IMR-90 (cell line): ENCODE results near the gene C6orf120. TPM values are rescaled to one million over a fixed set of nuclear protein-coding genes. Genes with fewer than 3 reads are reported as not detected.

Source experiments
- ATAC-seq: fragments of 200-7000 bp; cut with Tn5 transposase; 2 replicates; pipeline ENCODE4 v1.9.1; 2020; ENCODE audit warnings: low read depth, mild to moderate bottlenecking, moderate library complexity
- BruUV-seq: library from RNA; stranded (reverse); fragments of 400-500 nt; replicated peaks from 2 replicates; lab custom pipeline; 2021; lab: Mats Ljungman, UMichigan
- CTCF ChIA-PET: fragments of 300-600 bp; formaldehyde crosslinking; extraction: SDS; loops from one replicate; lab custom pipeline; 2021; ENCODE audit warnings: antibody characterized with exemption; lab: Yijun Ruan, JAX
- POLR2A ChIA-PET: fragments of 300-600 bp; sonication (Branson Sonifier 250); formaldehyde crosslinking; loops from one replicate; lab custom pipeline; 2022; ENCODE audit warnings: antibody characterized with exemption; ENCODE audit not compliant: unreplicated experiment; lab: Charles Lee
- DNase-seq: peaks from one replicate; pipeline ENCODE4 v3.0.0; 2013
- H2AFZ ChIP-seq: replicated peaks from 2 replicates; pipeline ENCODE3; 2013; ENCODE audit warnings: low read length, mild to moderate bottlenecking; ENCODE audit not compliant: poor library complexity
- H2AK5ac ChIP-seq: 2 replicates; pipeline ENCODE4 v1.6.1; 2013; ENCODE audit warnings: low read depth, low read length, inconsistent platforms
- H2AK9ac ChIP-seq: replicated peaks from 2 replicates; pipeline ENCODE3; 2013; ENCODE audit warnings: mild to moderate bottlenecking, low read depth, low read length, moderate library complexity; ENCODE audit not compliant: poor library complexity
- H2BK120ac ChIP-seq: 2 replicates; pipeline ENCODE4 v1.6.1; 2013; ENCODE audit warnings: low read depth, low read length, inconsistent platforms
- H2BK15ac ChIP-seq: 3 replicates; pipeline ENCODE4 v1.6.1; 2013; ENCODE audit warnings: low read depth, low read length, inconsistent platforms
- H2BK20ac ChIP-seq: 2 replicates; pipeline ENCODE4 v1.6.1; 2013; ENCODE audit warnings: low read depth, mild to moderate bottlenecking, inconsistent platforms, low read length, moderate library complexity
- H2BK5ac ChIP-seq: 2 replicates; pipeline ENCODE4 v1.6.1; 2013; ENCODE audit warnings: mild to moderate bottlenecking, low read depth, low read length, inconsistent platforms; ENCODE audit not compliant: poor library complexity, severe bottlenecking
- H3K14ac ChIP-seq: replicated peaks from 2 replicates; pipeline ENCODE4 v1.6.1; 2013; ENCODE audit warnings: low read depth, low read length, inconsistent platforms
- H3K18ac ChIP-seq: 2 replicates; pipeline ENCODE4 v1.6.1; 2013; ENCODE audit warnings: low read depth, low read length, control low read depth
- H3K23ac ChIP-seq: 2 replicates; pipeline ENCODE4 v1.6.1; 2013; ENCODE audit warnings: low read depth, low read length, inconsistent platforms
- H3K27ac ChIP-seq: 2 replicates; pipeline ENCODE4 v1.5.1; 2013; ENCODE audit warnings: mild to moderate bottlenecking, control low read depth, low read length; ENCODE audit not compliant: insufficient read depth
- H3K27me3 ChIP-seq: 2 replicates; pipeline ENCODE4 v1.6.1; 2013; ENCODE audit warnings: low read length; ENCODE audit not compliant: control insufficient read depth, insufficient read depth
- H3K36me3 ChIP-seq: 2 replicates; pipeline ENCODE4 v1.6.1; 2013; ENCODE audit warnings: low read length, mixed read lengths; ENCODE audit not compliant: control insufficient read depth, insufficient read depth
- H3K4ac ChIP-seq: 2 replicates; pipeline ENCODE4 v1.6.1; 2013; ENCODE audit warnings: low read depth, low read length, inconsistent platforms
- H3K4me1 ChIP-seq: 2 replicates; pipeline ENCODE4 v1.6.1; 2013; ENCODE audit warnings: low read length, mixed read lengths; ENCODE audit not compliant: control insufficient read depth, insufficient read depth
- H3K4me2 ChIP-seq: 2 replicates; pipeline ENCODE4 v1.6.1; 2013; ENCODE audit warnings: low read depth, mild to moderate bottlenecking, control low read depth, low read length, moderate library complexity
- H3K4me3 ChIP-seq: 2 replicates; pipeline ENCODE4 v1.5.1; 2013; ENCODE audit warnings: low read depth, mild to moderate bottlenecking, control low read depth, low read length, moderate library complexity; ENCODE audit not compliant: insufficient read depth
- H3K56ac ChIP-seq: 2 replicates; pipeline ENCODE4 v1.6.1; 2013; ENCODE audit warnings: low read length, inconsistent platforms; ENCODE audit not compliant: insufficient read depth; ENCODE audit errors: extremely low read depth
- H3K79me1 ChIP-seq, 2 experiments: 2 replicates each; pipeline ENCODE4 v1.6.1; 2013; ENCODE audit warnings: low read length in 2 of 2, inconsistent platforms in 1 of 2, low read depth in 1 of 2
- H3K9ac ChIP-seq: 2 replicates; pipeline ENCODE4 v1.6.1; 2013; ENCODE audit warnings: low read depth, low read length, control low read depth
- H3K9me1 ChIP-seq: 2 replicates; pipeline ENCODE4 v1.6.1; 2013; ENCODE audit warnings: low read length, inconsistent platforms; ENCODE audit not compliant: insufficient read depth
- H3K9me3 ChIP-seq: 2 replicates; pipeline ENCODE4 v1.6.1; 2013; ENCODE audit warnings: low read length; ENCODE audit not compliant: control insufficient read depth, insufficient read depth
- H4K20me1 ChIP-seq: 2 replicates; pipeline ENCODE4 v1.6.1; 2013; ENCODE audit warnings: low read length, inconsistent platforms; ENCODE audit not compliant: insufficient read depth
- H4K5ac ChIP-seq: 2 replicates; pipeline ENCODE4 v1.6.1; 2013; ENCODE audit warnings: mild to moderate bottlenecking, low read depth, low read length, control low read depth
- H4K8ac ChIP-seq, 2 experiments: 2 replicates each; pipeline ENCODE4 v1.6.1; 2013; ENCODE audit warnings: low read depth in 2 of 2, low read length in 2 of 2, control low read depth in 1 of 2, inconsistent platforms in 1 of 2
- H4K91ac ChIP-seq: 2 replicates; pipeline ENCODE4 v1.6.1; 2013; ENCODE audit warnings: low read depth, low read length, inconsistent platforms; ENCODE audit not compliant: insufficient read depth
- BHLHE40 ChIP-seq: fragments of 150-350 bp; IDR thresholded peaks from 2 replicates; pipeline ENCODE4 v1.6.1; 2016; ENCODE audit warnings: mild to moderate bottlenecking, low read depth, low read length
- FOS ChIP-seq: fragments of 150-350 bp; IDR thresholded peaks from 2 replicates; pipeline ENCODE4 v1.6.1; 2016; ENCODE audit warnings: low read depth, low read length
- MAFK ChIP-seq: IDR thresholded peaks from 2 replicates; pipeline ENCODE4 v1.6.1; 2012; ENCODE audit warnings: low read depth, low read length, improper control_type of control experiment
- MAZ ChIP-seq: IDR thresholded peaks from 2 replicates; pipeline ENCODE4 v1.6.1; 2012; ENCODE audit warnings: low read depth, mild to moderate bottlenecking, low read length, improper control_type of control experiment, moderate library complexity, borderline replicate concordance
- MXI1 ChIP-seq: IDR thresholded peaks from 2 replicates; pipeline ENCODE4 v1.6.1; 2012; ENCODE audit warnings: low read depth, mild to moderate bottlenecking, low read length, moderate library complexity, borderline replicate concordance
- NFE2L2 ChIP-seq: fragments of 150-350 bp; IDR thresholded peaks from 2 replicates; pipeline ENCODE4 v1.6.1; 2016; ENCODE audit warnings: low read depth, mild to moderate bottlenecking, low read length
- RCOR1 ChIP-seq: IDR thresholded peaks from 2 replicates; pipeline ENCODE4 v1.6.1; 2012; ENCODE audit warnings: mild to moderate bottlenecking, low read length, improper control_type of control experiment; ENCODE audit not compliant: insufficient replicate concordance
- RFX5 ChIP-seq: IDR thresholded peaks from 2 replicates; pipeline ENCODE4 v1.8.0; 2012; ENCODE audit warnings: low read depth, mild to moderate bottlenecking, low read length, moderate library complexity
- SMC3 ChIP-seq: fragments of 150-350 bp; IDR thresholded peaks from 2 replicates; pipeline ENCODE4 v1.6.1; 2016; ENCODE audit warnings: low read depth, mild to moderate bottlenecking, antibody characterized with exemption, low read length, moderate library complexity
- USF2 ChIP-seq: fragments of 150-350 bp; IDR thresholded peaks from 2 replicates; pipeline ENCODE4 v1.6.1; 2017; ENCODE audit warnings: mild to moderate bottlenecking, antibody characterized with exemption, low read length, low read depth
- WGBS, 2 experiments: methylation state at CpG; one replicate each; pipeline versions ENCODE4 v1.1.5 to v1.1.7; 2013; ENCODE audit warnings: missing lambda C conversion rate in 2 of 2; ENCODE audit not compliant: insufficient read length in 1 of 2; ENCODE audit errors: extremely low coverage in 2 of 2; 5-methylcytosine and 5-hydroxymethylcytosine counted together
- dilution Hi-C: fragments of 300-500 bp; cut with HindIII; formaldehyde crosslinking; loops from one replicate; pipeline ENCODE4 v1.14.3; 2018; ENCODE audit warnings: low sequenced_read_pairs; ENCODE audit not compliant: unreplicated experiment
- in situ Hi-C: fragments of 300-500 bp; cut with MboI; formaldehyde crosslinking; loops from 3 replicates; pipeline ENCODE4 v1.14.3; 2019; ENCODE audit warnings: low sequenced_read_pairs, inconsistent platforms, mixed read lengths
- intact Hi-C: fragments of 100-400 bp; cut with micrococcal nuclease; formaldehyde crosslinking; loops from 2 replicates; pipeline ENCODE4 v1.10.0; 2022
- polyA plus RNA-seq, 3 experiments: library from polyadenylated mRNA; depleted of rRNA; stranded (reverse); fragments of >200 nt; gene quantifications; 2 replicates each; pipeline ENCODE4 v1.2.3, GENCODE V29; 2012; ENCODE audit warnings: low replicate concordance in 1 of 3
- total RNA-seq: library from RNA; depleted of rRNA; stranded (reverse); fragments of >200 nt; gene quantifications from 2 replicates; pipeline ENCODE4 v1.2.3, GENCODE V29; 2012

Gene C6orf120
- total and polyA plus RNA-seq, 2 of the 4 experiments (the other 2 are of a cell fraction), result 21.4 to 26.7 TPM

- in situ Hi-C loops, result no loop called here
- Histone ChIP-seq H3K4ac (no peak overlapping the region), H3K18ac (no peak overlapping the region)
Measured at GRCh38 chr6:169661391-169661756, 40.6 kb upstream of the C6orf120 start.

More at GRCh38 chr6:169661391-169661756, 40.6 kb upstream of the C6orf120 start:
- Histone ChIP-seq H2BK5ac (no peak overlapping the region), H3K27ac (no peak overlapping the region), H4K5ac (no peak overlapping the region), H3K79me1 (no peaks in the 10 kb centered on the region), H3K36me3 (peaks cover 52% of the 10 kb centered on the region), H3K14ac (no peak overlapping the region), H2BK20ac (no peak overlapping the region), H3K9me3 (no peaks in the 10 kb centered on the region), H4K8ac (no peak overlapping the region), H3K9ac (no peak overlapping the region), H4K20me1 (no peaks in the 10 kb centered on the region), H3K56ac (no peak overlapping the region), H3K4me2 (no peak overlapping the region), H2BK15ac (no peak overlapping the region), H3K27me3 (no peaks in the 10 kb centered on the region), H4K91ac (no peak overlapping the region), H3K4me3 (no peak overlapping the region), H3K23ac (no peak overlapping the region), H2AK9ac (no peak overlapping the region), H2AFZ (no peak overlapping the region), H2BK120ac (no peak overlapping the region), H3K4me1 (no peaks in the 10 kb centered on the region), H2AK5ac (no peak overlapping the region), H3K9me1 (no peaks in the 10 kb centered on the region; the same call in 1 of the 2 replicates)
- ChIA-PET POLR2A (no interaction called here), CTCF (no interaction called here)
- TF ChIP-seq SMC3 (no peak), FOS (no peak), BHLHE40 (no peak), RCOR1 (no peak), RFX5 (no peak), MAFK (no peak), MXI1 (no peak), NFE2L2 (no peak), USF2 (no peak), MAZ (no peak)
- dilution Hi-C loops, result no loop called here
- no TSS peak for BruUV-seq
- ATAC-seq (no peak), DNase-seq (no peak)
- 100% methylated on average over 3 of the region's 7 CpGs; no CpG with 5 or more reads in 1 of the 2 experiments for WGBS, 2 experiments
- intact Hi-C loops, result no loop called here
